HCT116 (cell line): ENCODE data around the gene SLC1A1. TPM values are rescaled to one million over a fixed set of nuclear protein-coding genes. Genes with fewer than 3 reads are reported as not detected.

Experiments used
- ATAC-seq: fragments of 200-7000 bp; cut with Tn5 transposase; 2 replicates; pipeline ENCODE4 v1.9.1; 2020; ENCODE audit warnings: mild to moderate bottlenecking, moderate library complexity
- BruUV-seq: library from RNA; stranded (reverse); fragments of 400-500 nt; replicated peaks from 2 replicates; lab custom pipeline; 2021; lab: Mats Ljungman, UMichigan
- CTCF ChIA-PET: fragments of 300-600 bp; sonication (Branson Sonifier 250); formaldehyde crosslinking; loops from one replicate; lab custom pipeline; 2021; ENCODE audit warnings: antibody characterized with exemption; lab: Charles Lee
- POLR2A ChIA-PET: fragments of 300-600, 350-600 bp; sonication (Branson Sonifier 250); formaldehyde crosslinking; loops from one replicate; lab custom pipeline; 2021; ENCODE audit warnings: antibody characterized with exemption; lab: Charles Lee
- RAD21 ChIA-PET, 2 experiments: fragments of 300-600 bp; sonication (Branson Sonifier 250); formaldehyde crosslinking; loops; one replicate each; lab custom pipeline; 2023; ENCODE audit warnings: low total read pairs in 2 of 2; ENCODE audit not compliant: uncharacterized antibody in 2 of 2, unreplicated experiment in 2 of 2, low non-redundant PET in 1 of 2; lab: Charles Lee
- DNase-seq: peaks from one replicate; pipeline ENCODE4 v3.0.0-alpha.2; 2010; ENCODE audit warnings: low read depth, low spot score
- H2AFZ ChIP-seq: fragments of 200-600 bp; shearing (Covaris generic), sonication (generic); 2 replicates; pipeline ENCODE4 v1.6.1; 2017; ENCODE audit warnings: low read depth, mixed run types, mixed read lengths, antibody characterized with exemption, low read length; ENCODE audit not compliant: poor library complexity, severe bottlenecking
- H3K27ac ChIP-seq: 2 replicates; pipeline ENCODE4 v1.5.1; 2012; ENCODE audit warnings: low read depth, low read length
- H3K27me3 ChIP-seq: fragments of 200-600 bp; sonication (generic); 2 replicates; pipeline ENCODE4 v1.6.1; 2016; ENCODE audit warnings: mixed run types, low read length, mixed read lengths; ENCODE audit not compliant: insufficient read depth
- H3K36me3 ChIP-seq, 2 experiments: fragments of 200-500 bp in 1 of 2; fragments of 200-600 bp in 1 of 2; sonication (Bioruptor generic) in 1 of 2; sonication (generic) in 1 of 2; 2 replicates each; pipeline versions ENCODE4 v1.5.1 to v1.6.1; 2014 to 2016; ENCODE audit warnings: low read length in 2 of 2, inconsistent platforms in 1 of 2, mixed read lengths in 1 of 2, mixed run types in 1 of 2; ENCODE audit not compliant: insufficient read depth in 2 of 2, control insufficient read depth in 1 of 2
- H3K4me1 ChIP-seq, 2 experiments: fragments of 200-600 bp in 1 of 2; sonication (generic) in 1 of 2; 2 replicates each; pipeline versions ENCODE4 v1.5.1 to v1.6.1; 2012 to 2017; ENCODE audit warnings: low read length in 2 of 2, inconsistent platforms in 1 of 2, mild to moderate bottlenecking in 1 of 2, mixed read lengths in 1 of 2, mixed run types in 1 of 2, moderate library complexity in 1 of 2; ENCODE audit not compliant: insufficient read depth in 2 of 2, control insufficient read depth in 1 of 2
- H3K4me2 ChIP-seq: fragments of 200-600 bp; sonication (generic); 2 replicates; pipeline ENCODE4 v1.6.1; 2017; ENCODE audit warnings: mixed run types, low read length, mixed read lengths
- H3K4me3 ChIP-seq, 2 experiments: fragments of 200-600 bp in 1 of 2; sonication (generic) in 1 of 2; replicated peaks in 1 of 2; 2 replicates each; pipeline ENCODE4 v1.5.1; 2011 to 2016; ENCODE audit warnings: low read length in 2 of 2, control low read depth in 1 of 2, low read depth in 1 of 2, mild to moderate bottlenecking in 1 of 2, mixed read lengths in 1 of 2, mixed run types in 1 of 2
- H3K79me2 ChIP-seq: fragments of 200-600 bp; sonication (generic); 2 replicates; pipeline ENCODE4 v1.6.1; 2017; ENCODE audit warnings: mild to moderate bottlenecking, mixed run types, low read length, moderate library complexity, mixed read lengths; ENCODE audit not compliant: insufficient read depth
- H3K9ac ChIP-seq: fragments of 200-600 bp; sonication (generic); 2 replicates; pipeline ENCODE4 v1.6.1; 2016; ENCODE audit warnings: low read length, mixed read lengths
- H3K9me2 ChIP-seq: fragments of 200-600 bp; sonication (generic), shearing (Covaris generic); 2 replicates; pipeline ENCODE4 v1.6.1; 2017; ENCODE audit warnings: mixed run types, mild to moderate bottlenecking, moderate library complexity; ENCODE audit not compliant: insufficient read depth
- H3K9me3 ChIP-seq, 2 experiments: fragments of 200-500 bp in 1 of 2; fragments of 200-600 bp in 1 of 2; sonication (Bioruptor generic) in 1 of 2; sonication (generic) in 1 of 2; 2 replicates each; pipeline ENCODE4 v1.6.1; 2014 to 2017; ENCODE audit warnings: low read length in 2 of 2, mixed read lengths in 2 of 2, inconsistent platforms in 1 of 2, low read depth in 1 of 2, mild to moderate bottlenecking in 1 of 2, mixed run types in 1 of 2, moderate library complexity in 1 of 2; ENCODE audit not compliant: control insufficient read depth in 1 of 2, insufficient read depth in 1 of 2
- H4K20me1 ChIP-seq: fragments of 200-600 bp; sonication (generic), shearing (Covaris generic); 2 replicates; pipeline ENCODE4 v1.6.1; 2017; ENCODE audit warnings: mixed run types, mild to moderate bottlenecking, moderate library complexity; ENCODE audit not compliant: insufficient read depth
- CEBPB ChIP-seq: IDR thresholded peaks from 2 replicates; pipeline ENCODE4 v1.6.1; 2012; ENCODE audit warnings: low read depth
- CTCF ChIP-seq, 3 experiments: fragments of 200-600 bp in 1 of 3; sonication (generic) in 1 of 3; IDR thresholded peaks in 2 of 3; conservative IDR thresholded peaks in 1 of 3; 2 replicates each; pipeline ENCODE4 v1.5.1; 2012 to 2017; ENCODE audit warnings: low read depth in 2 of 3, low read length in 2 of 3, antibody characterized with exemption in 1 of 3, borderline replicate concordance in 1 of 3, control low read depth in 1 of 3, mild to moderate bottlenecking in 1 of 3, mixed read lengths in 1 of 3, mixed run types in 1 of 3, moderate library complexity in 1 of 3; ENCODE audit not compliant: insufficient read depth in 1 of 3
- EGR1 ChIP-seq: IDR thresholded peaks from 2 replicates; pipeline ENCODE4 v1.6.1; 2012; ENCODE audit warnings: low read depth
- ELF1 ChIP-seq: IDR thresholded peaks from 2 replicates; pipeline ENCODE4 v1.6.1; 2012; ENCODE audit warnings: low read depth, borderline replicate concordance
- EZH2 ChIP-seq: fragments of 200-600 bp; sonication (generic); IDR thresholded peaks from 2 replicates; pipeline ENCODE4 v1.6.1; 2017; ENCODE audit warnings: antibody characterized with exemption, mixed run types
- FOSL1 ChIP-seq: IDR thresholded peaks from 2 replicates; pipeline ENCODE4 v1.6.1; 2012; ENCODE audit warnings: low read depth
- JUND ChIP-seq: IDR thresholded peaks from 2 replicates; pipeline ENCODE4 v1.6.1; 2012
- MAX ChIP-seq: IDR thresholded peaks from 2 replicates; pipeline ENCODE4 v1.6.1; 2012
- POLR2AphosphoS5 ChIP-seq: IDR thresholded peaks from 2 replicates; pipeline ENCODE4 v1.6.1; 2011; ENCODE audit warnings: mild to moderate bottlenecking, low read depth, low read length, moderate library complexity
- RAD21 ChIP-seq: IDR thresholded peaks from 2 replicates; pipeline ENCODE4 v1.6.1; 2012; ENCODE audit warnings: low read depth, mild to moderate bottlenecking
- REST ChIP-seq: IDR thresholded peaks from 2 replicates; pipeline ENCODE4 v1.6.1; 2012; ENCODE audit warnings: low read depth
- SIN3A ChIP-seq: IDR thresholded peaks from 2 replicates; pipeline ENCODE4 v1.6.1; 2012; ENCODE audit warnings: low read depth
- SP1 ChIP-seq: IDR thresholded peaks from 2 replicates; pipeline ENCODE4 v1.6.1; 2012; ENCODE audit warnings: low read depth
- TCF7L2 ChIP-seq: IDR thresholded peaks from 2 replicates; pipeline ENCODE4 v1.7.0; 2011; ENCODE audit warnings: borderline replicate concordance, inconsistent platforms; ENCODE audit not compliant: insufficient read depth, insufficient read length; ENCODE audit errors: extremely low read depth
- YY1 ChIP-seq: IDR thresholded peaks from 2 replicates; pipeline ENCODE4 v1.6.1; 2011; ENCODE audit warnings: low read length, low read depth, moderate library complexity, mild to moderate bottlenecking; ENCODE audit not compliant: insufficient replicate concordance; ENCODE audit errors: extremely low read depth
- ZFX ChIP-seq: fragments of 450-650 bp; IDR thresholded peaks from 2 replicates; pipeline ENCODE4 v1.6.1; 2017
- ZNF274 ChIP-seq: fragments of 200-500 bp; sonication (Bioruptor generic); IDR thresholded peaks from 2 replicates; pipeline ENCODE4 v1.6.1; 2014; ENCODE audit warnings: mild to moderate bottlenecking, low read depth, low read length, inconsistent platforms
- intact Hi-C: fragments of 100-400 bp; cut with micrococcal nuclease; formaldehyde crosslinking; loops from 2 replicates; pipeline ENCODE4 v1.10.0; 2022
- total RNA-seq: library from RNA; stranded (reverse); gene quantifications from one replicate; pipeline ENCODE4 v1.2.1, GENCODE V29; 2021; ENCODE audit not compliant: unreplicated experiment
- TF ChIP-seq, protein P1 (sequence below): IDR thresholded peaks from 2 replicates; pipeline ENCODE4 v1.6.1; 2011; ENCODE audit warnings: mild to moderate bottlenecking, low read length, moderate library complexity; ENCODE audit not compliant: insufficient replicate concordance; ENCODE audit errors: extremely low read depth

SLC1A1 gene
- total RNA-seq, 1 experiment from 2014 or later, result 6.8 TPM

DNA sequence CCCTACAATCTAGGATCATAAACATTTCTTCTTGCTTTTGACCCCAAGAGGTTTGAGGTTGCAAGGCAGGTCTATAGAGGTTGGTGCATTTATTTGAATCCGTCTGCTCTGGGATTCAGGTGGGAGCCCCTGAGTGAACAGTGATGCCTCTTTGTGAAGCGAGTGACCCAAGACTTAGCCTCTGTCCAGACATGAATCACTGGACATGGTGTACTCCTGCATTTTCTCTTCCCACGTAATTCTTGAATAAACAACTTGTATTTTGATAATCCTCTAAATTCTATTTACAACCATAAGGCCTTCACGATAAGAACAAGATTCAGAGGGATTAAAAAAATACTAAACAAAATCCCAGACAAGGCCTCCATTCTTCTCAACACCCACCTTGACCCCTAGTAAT lies 104.3 kb downstream of the SLC1A1 start:
- Histone ChIP-seq H3K27ac (no peak overlapping the region), H3K36me3 (no peaks in the 10 kb centered on the region), H3K9me2 (no peaks in the 10 kb centered on the region), H3K27me3 (no peaks in the 10 kb centered on the region)
- RAD21 ChIA-PET, result no interaction called here
- no peak for ATAC-seq
- intact Hi-C loops, result no loop called here
- TF ChIP-seq JUND, result no peak
- no peak for TF ChIP-seq EZH2
- TF ChIP-seq ZNF274, result no peak
- TF ChIP-seq MAX, result no peak
- TF ChIP-seq RAD21, result no peak
- no peak for TF ChIP-seq FOSL1
- no peak for TF ChIP-seq SIN3A
- TF ChIP-seq YY1, result no peak
- TF ChIP-seq REST, result no peak
- TF ChIP-seq CEBPB, result no peak
- no peak for TF ChIP-seq ELF1
- no peak for TF ChIP-seq SP1
- no peak for TF ChIP-seq POLR2AphosphoS5
- TF ChIP-seq, protein P1, sequence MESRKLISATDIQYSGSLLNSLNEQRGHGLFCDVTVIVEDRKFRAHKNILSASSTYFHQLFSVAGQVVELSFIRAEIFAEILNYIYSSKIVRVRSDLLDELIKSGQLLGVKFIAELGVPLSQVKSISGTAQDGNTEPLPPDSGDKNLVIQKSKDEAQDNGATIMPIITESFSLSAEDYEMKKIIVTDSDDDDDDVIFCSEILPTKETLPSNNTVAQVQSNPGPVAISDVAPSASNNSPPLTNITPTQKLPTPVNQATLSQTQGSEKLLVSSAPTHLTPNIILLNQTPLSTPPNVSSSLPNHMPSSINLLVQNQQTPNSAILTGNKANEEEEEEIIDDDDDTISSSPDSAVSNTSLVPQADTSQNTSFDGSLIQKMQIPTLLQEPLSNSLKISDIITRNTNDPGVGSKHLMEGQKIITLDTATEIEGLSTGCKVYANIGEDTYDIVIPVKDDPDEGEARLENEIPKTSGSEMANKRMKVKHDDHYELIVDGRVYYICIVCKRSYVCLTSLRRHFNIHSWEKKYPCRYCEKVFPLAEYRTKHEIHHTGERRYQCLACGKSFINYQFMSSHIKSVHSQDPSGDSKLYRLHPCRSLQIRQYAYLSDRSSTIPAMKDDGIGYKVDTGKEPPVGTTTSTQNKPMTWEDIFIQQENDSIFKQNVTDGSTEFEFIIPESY, result no peak
- TF ChIP-seq CTCF (IDR thresholded peaks at IDR 0.05 in 2 of 3, conservative IDR thresholded peaks at IDR 0.05 in 1 of 3; ENCODE audit: borderline replicate concordance in 1 of 3, insufficient read depth in 1 of 3, low read depth in 2 of 3, low read length in 2 of 3), result no peak
- TF ChIP-seq ZFX, result no peak
- no peak for TF ChIP-seq EGR1
- no peak for TF ChIP-seq TCF7L2
- TF ChIP-seq, all 23 proteins: peak for 0
- POLR2A ChIA-PET, result no interaction called here
- BruUV-seq, result no TSS peak
- no peak overlapping the region for H3K9ac ChIP-seq
- H3K4me3 ChIP-seq, result no peak overlapping the region
- no peaks in the 10 kb centered on the region for H3K4me1 ChIP-seq
- DNase-seq, result no peak
- no peaks in the 10 kb centered on the region for H4K20me1 ChIP-seq
- CTCF ChIA-PET, result no interaction called here
- no peaks in the 10 kb centered on the region for H3K9me3 ChIP-seq
- no peak overlapping the region for H2AFZ ChIP-seq
- H3K4me2 ChIP-seq, result no peak overlapping the region
- no peaks in the 10 kb centered on the region for H3K79me2 ChIP-seq
